WERI-Rb-1 (cell line): ENCODE measurements around the gene FMO1.

Source experiments
- DNase-seq: peaks from one replicate; pipeline ENCODE4 v3.0.0-alpha.2; 2020
- H3K27ac ChIP-seq: fragments of 250-450 bp; sonication (Bioruptor Pico); 2 replicates; pipeline ENCODE4 v1.5.1; 2020; ENCODE audit warnings: mild to moderate bottlenecking, moderate library complexity
- H3K27me3 ChIP-seq: fragments of 250-450 bp; sonication (Bioruptor Pico); 2 replicates; pipeline ENCODE4 v1.5.1; 2021; ENCODE audit warnings: mild to moderate bottlenecking, low read depth, moderate library complexity; ENCODE audit not compliant: insufficient read depth, severe bottlenecking
- H3K36me3 ChIP-seq: fragments of 250-450 bp; sonication (Bioruptor Pico); 2 replicates; pipeline ENCODE4 v1.5.1; 2020; ENCODE audit warnings: mild to moderate bottlenecking, moderate library complexity
- H3K4me3 ChIP-seq: 2 replicates; pipeline ENCODE4 v1.5.1; 2011; ENCODE audit warnings: low read depth, mild to moderate bottlenecking, control low read depth, low read length
- H3K9me3 ChIP-seq: fragments of 250-450 bp; sonication (Bioruptor Pico); 2 replicates; pipeline ENCODE4 v1.5.1; 2021; ENCODE audit warnings: mild to moderate bottlenecking, moderate library complexity; ENCODE audit not compliant: severe bottlenecking
- CTCF ChIP-seq: IDR thresholded peaks from 2 replicates; pipeline ENCODE4 v1.5.1; 2011; ENCODE audit warnings: low read depth, mild to moderate bottlenecking, control low read depth, inconsistent platforms, low read length

Gene FMO1

GRCh38 chr1:171263901-171264300 lies 15.6 kb downstream of the FMO1 start:
- no peak for TF ChIP-seq CTCF
- H3K36me3 ChIP-seq, result no peaks in the 10 kb centered on the region
- no peaks in the 10 kb centered on the region for H3K9me3 ChIP-seq
- H3K27ac ChIP-seq, result no peak overlapping the region
- no peak overlapping the region for H3K4me3 ChIP-seq
- DNase-seq, result no peak
- H3K27me3 ChIP-seq, result no peaks in the 10 kb centered on the region

GRCh38 chr1:171265686-171266085 lies 17.4 kb downstream of the FMO1 start:
- Histone ChIP-seq H3K9me3 (no peaks in the 10 kb centered on the region), H3K27me3 (no peaks in the 10 kb centered on the region), H3K36me3 (no peaks in the 10 kb centered on the region), H3K27ac (no peak overlapping the region), H3K4me3 (no peak overlapping the region)
- no peak for DNase-seq
- no peak for TF ChIP-seq CTCF

GRCh38 chr1:171266930-171267329 lies 18.6 kb downstream of the FMO1 start:
- Histone ChIP-seq H3K27me3 (no peaks in the 10 kb centered on the region), H3K36me3 (no peaks in the 10 kb centered on the region), H3K9me3 (no peaks in the 10 kb centered on the region), H3K27ac (no peak overlapping the region), H3K4me3 (no peak overlapping the region)
- no peak for DNase-seq
- TF ChIP-seq CTCF, result no peak

GRCh38 chr1:171267391-171267790 lies 19.1 kb downstream of the FMO1 start:
- no peak for DNase-seq
- H3K36me3 ChIP-seq, result no peaks in the 10 kb centered on the region
- H3K4me3 ChIP-seq, result no peak overlapping the region
- TF ChIP-seq CTCF, result no peak
- H3K27me3 ChIP-seq, result no peaks in the 10 kb centered on the region
- no peaks in the 10 kb centered on the region for H3K9me3 ChIP-seq
- no peak overlapping the region for H3K27ac ChIP-seq

- no peaks in the 10 kb centered on the region for H3K9me3 ChIP-seq
- no peak for DNase-seq
- H3K4me3 ChIP-seq, result no peak overlapping the region
- no peak for TF ChIP-seq CTCF
- H3K27ac ChIP-seq, result no peak overlapping the region
- H3K27me3 ChIP-seq, result no peaks in the 10 kb centered on the region
- H3K36me3 ChIP-seq, result no peaks in the 10 kb centered on the region
These were observed 22.5 kb downstream of the FMO1 start for GRCh38 chr1:171270806-171271205.

- no peak overlapping the region for H3K4me3 ChIP-seq
- no peak for DNase-seq
- no peak for TF ChIP-seq CTCF
These were observed 29.2 kb downstream of the FMO1 start for GRCh38 chr1:171277534-171277933.

More at GRCh38 chr1:171277534-171277933, 29.2 kb downstream of the FMO1 start:
- Histone ChIP-seq H3K36me3 (no peaks in the 10 kb centered on the region), H3K27ac (no peak overlapping the region), H3K9me3 (no peaks in the 10 kb centered on the region), H3K27me3 (no peaks in the 10 kb centered on the region)
